Gastrocnemius medialis (tissue), 4 donors: ENCODE measurements around the gene ST8SIA6. TPM values are rescaled to one million over a fixed set of nuclear protein-coding genes. Genes with fewer than 3 reads are reported as not detected.
A peak's percentile ranks its signal among the peaks of the same experiment; 100 is the strongest.

Source experiments
- ATAC-seq, 2 donors: fragments of 150-250 bp; one replicate each; pipeline ENCODE4 v1.9.1; 2016
- DNase-seq, 2 donors: peaks; one replicate each; pipeline ENCODE4 v3.0.0-alpha.2; 2019
- H3K27ac ChIP-seq, 4 donors: fragments of 200-600 bp; sonication (generic); 1 replicate in 1 of 4; 2 replicates in 3 of 4; pipeline ENCODE4 v1.5.1; 2016 to 2018; ENCODE audit warnings: mild to moderate bottlenecking in 2 of 4, moderate library complexity in 1 of 4
- H3K27me3 ChIP-seq, 3 donors: fragments of 200-600 bp; sonication (generic) in 2 of 3; 1 replicate in 1 of 3; 2 replicates in 2 of 3; pipeline versions ENCODE4 v1.5.1 to v1.6.0; 2016 to 2019; ENCODE audit warnings: mild to moderate bottlenecking in 1 of 3, moderate library complexity in 1 of 3
- H3K36me3 ChIP-seq, 2 donors: fragments of 200-600 bp; sonication (generic) in 1 of 2; one replicate each; pipeline ENCODE4 v1.5.1; 2017 to 2018
- H3K4me1 ChIP-seq, 2 donors: fragments of 200-600 bp; sonication (generic) in 1 of 2; one replicate each; pipeline ENCODE4 v1.5.1; 2016 to 2017; ENCODE audit warnings: mild to moderate bottlenecking in 2 of 2
- H3K4me3 ChIP-seq, 4 donors: fragments of 200-600 bp; sonication (generic) in 3 of 4; 1 replicate in 1 of 4; 2 replicates in 3 of 4; pipeline ENCODE4 v1.5.1; 2016 to 2019; ENCODE audit warnings: mild to moderate bottlenecking in 2 of 4
- H3K9me3 ChIP-seq, 3 donors: fragments of 200-600 bp; sonication (generic) in 2 of 3; 1 replicate in 1 of 3; 2 replicates in 2 of 3; pipeline ENCODE4 v1.5.1; 2016 to 2019
- CTCF ChIP-seq, 5 experiments: fragments of 450-650 bp in 3 of 5; fragments of 200-600 bp in 2 of 5; sonication (generic) in 2 of 5; IDR thresholded peaks in 4 of 5; conservative IDR thresholded peaks in 1 of 5; 1 replicate in 4 of 5; 2 replicates in 1 of 5; pipeline ENCODE4 v1.5.1; 2016 to 2019; ENCODE audit warnings: antibody characterized with exemption in 5 of 5, mild to moderate bottlenecking in 3 of 5, moderate library complexity in 3 of 5
- POLR2A ChIP-seq, 2 donors: fragments of 450-650 bp; IDR thresholded peaks; one replicate each; pipeline ENCODE4 v1.6.1; 2017; ENCODE audit warnings: antibody characterized with exemption in 2 of 2, mild to moderate bottlenecking in 2 of 2, moderate library complexity in 2 of 2
- in situ Hi-C, 4 donors: fragments of 200-750 bp; cut with MboI; loops; one replicate each; pipeline versions ENCODE4 v1.15.0 to v1.8.0; 2017; ENCODE audit warnings: low sequenced_read_pairs in 4 of 4
- intact Hi-C: fragments of 100-400 bp; cut with DNase I; formaldehyde crosslinking; loops from one replicate; pipeline ENCODE4 v1.15.1; 2023; ENCODE audit warnings: low total_unique reads
- total RNA-seq, 4 donors: library from RNA; depleted of rRNA; stranded (reverse); fragments of >200 nt; gene quantifications; one replicate each; pipeline versions ENCODE4 v1.1.0 to v1.2.3, GENCODE V29; 2016

ST8SIA6 gene
- total RNA-seq, 4 donors from 2014 or later = 0.27 to 0.66 (median 0.44) TPM

GRCh38 chr10:17431871-17432311, 22.5 kb downstream of the ST8SIA6 start:
- ATAC-seq (no peak), DNase-seq (no peak)
- no peaks in the 10 kb centered on the region for H3K36me3 ChIP-seq
- in situ Hi-C loops = loop anchor here (10.0 to 25.0 kb wide), 2 partner anchors 587 to 595 kb away; no protein-coding TSS in a partner anchor
- intact Hi-C loops = loop anchor here (5.0 kb wide), 1 partner anchor 605 kb away; no protein-coding TSS in a partner anchor
- no peaks in the 10 kb centered on the region for H3K9me3 ChIP-seq
- peaks cover 0 to 11% (median 3%) of the 10 kb centered on the region in 3 donors for H3K27me3 ChIP-seq
- TF ChIP-seq POLR2A (IDR thresholded peaks at IDR 0.05) = no peak
- TF ChIP-seq CTCF (IDR thresholded peaks at IDR 0.05 in 4 of 5, conservative IDR thresholded peaks at IDR 0.05 in 1 of 5) = no peak
- H3K4me3 ChIP-seq = no peak overlapping the region
- no peaks in the 10 kb centered on the region for H3K4me1 ChIP-seq
- no peak overlapping the region for H3K27ac ChIP-seq

GRCh38 chr10:17430647-17431355, 23.6 kb downstream of the ST8SIA6 start:
- intact Hi-C loops = loop anchor here (5.0 kb wide), 1 partner anchor 604 kb away; no protein-coding TSS in a partner anchor
- Histone ChIP-seq H3K27me3 (peaks cover 0 to 11% (median 3%) of the 10 kb centered on the region in 3 donors), H3K4me1 (no peaks in the 10 kb centered on the region), H3K4me3 (no peak overlapping the region), H3K27ac (no peak overlapping the region), H3K36me3 (no peaks in the 10 kb centered on the region), H3K9me3 (no peaks in the 10 kb centered on the region)
- TF ChIP-seq CTCF (IDR thresholded peaks at IDR 0.05 in 4 of 5, conservative IDR thresholded peaks at IDR 0.05 in 1 of 5) = peak; percentile 47 to 82 (median 60)
- no peak for TF ChIP-seq POLR2A (IDR thresholded peaks at IDR 0.05)
- DNase-seq (peak in 1 of 2 donors; percentile 25), ATAC-seq (peak in 1 of 2 donors; percentile 62)
- in situ Hi-C loops = loop anchor here (10.0 to 25.0 kb wide), 2 partner anchors 586 to 594 kb away; no protein-coding TSS in a partner anchor

DNA sequence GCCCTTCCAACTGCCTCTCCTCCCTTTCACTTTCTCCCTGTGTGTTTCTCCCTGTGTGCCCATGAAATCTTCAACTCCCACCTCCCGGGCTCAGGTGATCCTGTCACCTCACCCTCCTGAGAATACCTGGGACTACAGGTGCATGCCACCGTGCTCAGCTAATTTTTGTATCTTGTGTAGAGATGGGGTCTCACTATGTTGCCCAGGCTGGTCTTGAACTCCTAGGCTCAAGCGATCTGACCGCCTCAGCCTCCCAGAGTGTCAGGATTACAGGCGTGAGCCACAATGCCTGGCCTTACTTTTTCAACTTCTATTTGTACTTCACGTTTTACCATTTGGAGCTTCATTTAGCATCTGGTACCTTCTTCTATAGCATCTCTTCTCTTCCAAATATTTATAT, 24.9 kb downstream of the ST8SIA6 start:
- ATAC-seq (no peak), DNase-seq (no peak)
- TF ChIP-seq POLR2A (IDR thresholded peaks at IDR 0.05) = no peak
- no peak for TF ChIP-seq CTCF (IDR thresholded peaks at IDR 0.05 in 4 of 5, conservative IDR thresholded peaks at IDR 0.05 in 1 of 5)
- H3K27ac ChIP-seq = no peak overlapping the region
- no peaks in the 10 kb centered on the region for H3K4me1 ChIP-seq
- H3K27me3 ChIP-seq = peaks cover 0 to 11% (median 3%) of the 10 kb centered on the region in 3 donors
- no peak overlapping the region for H3K4me3 ChIP-seq
- intact Hi-C loops (no loop called here), in situ Hi-C loops (loop anchor here in 2 of 4 donors (25.0 kb wide), 1 partner anchor 592 kb away; no protein-coding TSS in a partner anchor)
- H3K9me3 ChIP-seq = no peaks in the 10 kb centered on the region
- no peaks in the 10 kb centered on the region for H3K36me3 ChIP-seq

DNA sequence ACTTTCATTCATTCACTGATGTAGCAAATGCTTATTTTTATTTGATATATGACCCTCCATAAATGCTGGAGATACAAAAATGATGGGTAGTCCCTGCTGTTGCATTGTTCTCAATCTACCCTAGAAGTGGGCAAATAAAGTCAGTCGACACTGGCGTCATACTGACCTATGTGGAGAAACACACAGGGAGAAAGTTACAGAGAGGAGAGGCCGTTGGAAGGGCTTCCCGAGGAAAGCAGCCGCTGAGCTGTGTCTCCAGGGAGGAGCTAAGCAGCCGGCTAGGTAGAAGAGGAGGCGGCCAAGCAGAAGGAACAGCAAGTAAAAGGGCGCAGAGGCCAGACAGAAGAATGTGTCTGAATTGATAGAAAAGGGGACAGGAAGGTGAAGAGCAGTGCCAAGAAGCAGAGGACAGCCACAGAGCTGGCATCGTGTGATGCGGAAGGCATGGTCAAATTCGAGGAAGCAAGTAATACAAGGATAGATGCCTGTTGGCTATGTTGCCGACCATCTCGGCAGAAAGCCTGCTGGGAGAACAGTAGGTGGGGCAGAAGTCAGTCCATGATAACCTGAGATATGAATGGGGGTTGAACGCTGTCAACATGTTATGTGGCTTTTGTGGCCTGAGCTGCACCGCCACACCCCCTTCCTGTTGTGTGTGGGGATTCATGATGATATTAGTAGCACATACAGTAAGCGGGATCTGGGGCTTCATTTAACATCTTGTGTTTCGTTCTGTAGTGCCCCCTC, 25.9 kb downstream of the ST8SIA6 start:
- no peak for TF ChIP-seq POLR2A (IDR thresholded peaks at IDR 0.05)
- no peak for TF ChIP-seq CTCF (IDR thresholded peaks at IDR 0.05 in 4 of 5, conservative IDR thresholded peaks at IDR 0.05 in 1 of 5)
- in situ Hi-C loops (loop anchor here in 2 of 4 donors (25.0 kb wide), 1 partner anchor 591 kb away; no protein-coding TSS in a partner anchor), intact Hi-C loops (no loop called here)
- no peak for ATAC-seq
- Histone ChIP-seq H3K4me3 (no peak overlapping the region), H3K27ac (no peak overlapping the region), H3K36me3 (no peaks in the 10 kb centered on the region), H3K9me3 (no peaks in the 10 kb centered on the region), H3K27me3 (peaks cover 0 to 3% (median 0%) of the 10 kb centered on the region in 3 donors), H3K4me1 (no peaks in the 10 kb centered on the region)
- no peak for DNase-seq
